Measurements from ENCODE around the gene PGLYRP2.
A peak's percentile ranks its signal among the peaks of the same experiment; 100 is the strongest.
"Not testable (repeated sequence)": the region's sequence is repeated elsewhere in the genome, so short reads cannot be mapped to it uniquely, and the experiment has no call there.

PGLYRP2 gene

DNA sequence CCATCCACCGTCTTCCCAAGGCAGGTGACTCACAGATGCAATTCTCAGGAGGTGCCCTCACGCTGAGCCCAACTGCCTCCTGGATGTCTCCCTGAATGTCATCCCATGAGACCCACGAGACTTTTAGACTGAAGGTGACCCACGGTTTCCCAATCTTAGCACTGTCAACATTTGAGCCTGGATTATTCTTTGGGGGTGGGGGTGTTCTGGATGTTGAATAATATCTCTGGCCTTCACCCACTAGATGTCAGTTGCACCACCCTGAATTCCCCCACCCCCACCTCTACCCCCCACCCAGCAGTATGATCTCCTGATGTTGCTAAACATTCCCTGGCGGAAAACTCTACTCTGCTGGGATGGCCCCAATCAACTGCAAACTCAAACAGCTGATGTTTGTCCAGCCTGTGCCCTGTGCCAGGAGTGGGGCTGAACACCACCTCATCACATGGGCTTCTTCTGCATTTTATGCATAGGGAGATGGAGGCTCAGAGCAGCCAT, 26.8 kb upstream of the PGLYRP2 start:
- H3K36me3 ChIP-seq (ENCODE audit: insufficient read depth, low read length) = no peaks in the 10 kb centered on the region
- H3K4me1 ChIP-seq (ENCODE audit: insufficient read depth, low read length) = no peaks in the 10 kb centered on the region
- no peak overlapping the region for H3K9ac ChIP-seq (ENCODE audit: low read depth, low read length)
- no peaks in the 10 kb centered on the region for H3K9me3 ChIP-seq (ENCODE audit: control insufficient read depth, insufficient read depth, low read length)

DNA sequence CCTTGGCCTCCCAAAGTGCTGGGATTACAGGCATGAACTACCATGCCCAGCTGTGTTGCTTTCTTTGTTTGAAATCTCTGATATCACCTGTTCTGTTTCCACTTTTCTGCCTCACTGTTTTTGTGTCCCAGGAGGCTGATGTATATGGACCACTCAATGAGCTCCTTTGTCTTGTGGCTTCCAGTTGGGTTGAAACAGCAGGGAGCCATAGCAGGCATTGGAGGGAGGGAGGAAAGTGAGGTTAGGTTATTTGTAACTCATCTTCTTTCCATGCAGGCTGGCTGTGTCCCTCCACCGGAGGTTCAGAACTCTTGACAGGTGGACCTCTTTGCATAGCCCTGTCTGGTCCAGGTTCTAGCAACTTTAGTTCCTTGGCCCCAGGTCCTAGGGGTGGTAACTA, 23.0 kb upstream of the PGLYRP2 start:
- Histone ChIP-seq H3K36me3 (ENCODE audit: insufficient read depth, low read length) (no peaks in the 10 kb centered on the region), H3K9ac (ENCODE audit: low read depth, low read length) (no peak overlapping the region), H3K4me1 (ENCODE audit: insufficient read depth, low read length) (peaks cover 7% of the 10 kb centered on the region; the same call in 1 of the 2 replicates), H3K9me3 (ENCODE audit: control insufficient read depth, insufficient read depth, low read length) (no peaks in the 10 kb centered on the region)

DNA sequence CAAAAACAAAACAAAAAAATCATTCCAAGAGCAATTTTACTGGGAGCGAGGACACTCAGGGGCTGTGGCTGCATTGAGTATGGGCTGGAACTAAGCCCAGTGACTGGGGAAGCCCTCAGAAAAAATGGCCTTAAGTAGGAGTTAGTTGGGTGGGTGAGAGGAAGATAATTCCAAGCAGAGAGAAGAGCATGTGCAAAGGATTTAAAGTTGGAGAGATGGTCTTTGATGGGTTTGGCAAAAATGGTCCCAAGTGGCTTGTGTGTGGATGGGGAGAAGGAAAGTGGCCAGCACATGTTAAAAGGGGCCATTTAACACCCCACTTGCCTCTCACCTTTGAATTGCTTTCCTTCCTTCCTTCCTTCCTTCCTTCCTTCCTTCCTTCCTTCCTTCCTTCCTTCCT, 22.3 kb upstream of the PGLYRP2 start:
- Histone ChIP-seq H3K4me1 (ENCODE audit: insufficient read depth, low read length) (peaks cover 7% of the 10 kb centered on the region; the same call in 1 of the 2 replicates), H3K9ac (ENCODE audit: low read depth, low read length) (no peak overlapping the region), H3K36me3 (ENCODE audit: insufficient read depth, low read length) (no peaks in the 10 kb centered on the region), H3K9me3 (ENCODE audit: control insufficient read depth, insufficient read depth, low read length) (no peaks in the 10 kb centered on the region)

DNA sequence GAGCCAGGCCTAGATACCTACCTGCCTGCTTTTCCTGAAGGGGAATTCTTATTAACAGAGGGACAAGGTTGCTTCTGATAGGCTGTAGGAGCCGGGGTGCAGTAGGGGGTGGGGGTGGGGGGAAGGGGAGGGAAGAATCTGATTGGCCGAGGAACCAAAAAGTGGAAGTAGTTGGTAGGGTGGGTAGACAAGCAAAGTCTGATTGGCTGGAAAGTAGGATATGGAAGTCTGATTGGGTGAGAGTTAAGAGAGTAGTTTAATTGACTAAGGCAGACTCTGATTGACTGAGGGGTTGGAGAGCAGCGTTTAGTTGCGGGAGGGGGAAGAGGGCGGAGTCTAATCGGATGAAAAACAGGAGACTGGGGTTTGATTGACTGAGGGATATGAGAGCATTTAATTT, 19.6 kb upstream of the PGLYRP2 start:
- peaks cover 7% of the 10 kb centered on the region; the same call in 1 of the 2 replicates for H3K4me1 ChIP-seq (ENCODE audit: insufficient read depth, low read length)

DNA sequence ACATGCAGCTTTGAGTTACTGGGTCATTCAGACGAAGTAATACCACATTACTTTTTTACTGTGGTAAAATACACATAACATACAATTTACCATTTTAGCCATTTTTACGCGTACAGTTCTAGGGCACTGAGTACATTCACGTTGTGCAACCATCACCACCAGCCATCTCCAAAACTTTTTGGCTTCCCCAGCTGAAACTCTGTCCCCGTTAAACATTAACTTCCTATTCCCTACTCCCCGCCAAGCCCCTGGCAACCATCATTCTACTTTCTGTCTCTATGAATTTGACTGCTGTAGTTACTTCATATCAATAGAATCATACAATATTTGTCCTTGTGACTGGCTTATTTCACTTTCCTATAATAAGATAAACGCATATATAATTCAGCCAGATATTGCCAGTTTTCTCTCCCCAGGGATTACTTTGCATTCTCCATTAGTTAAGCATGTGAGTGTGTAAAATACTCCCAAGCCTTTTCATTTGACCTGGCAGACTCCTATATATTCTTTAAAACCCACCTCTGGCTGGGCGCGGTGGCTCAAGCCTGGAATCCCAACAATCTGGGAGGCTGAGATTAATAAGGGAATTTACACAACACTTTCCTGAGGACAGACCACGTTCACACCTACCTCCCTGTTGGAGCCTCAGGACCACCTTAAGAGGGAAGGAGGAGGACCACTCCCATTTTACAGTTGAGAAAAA, 19.0 kb upstream of the PGLYRP2 start:
- Histone ChIP-seq H3K9me3 (ENCODE audit: control insufficient read depth, insufficient read depth, low read length) (no peaks in the 10 kb centered on the region), H3K9ac (ENCODE audit: low read depth, low read length) (peak overlapping the region; percentile 61; the same call in 1 of the 2 replicates), H3K36me3 (ENCODE audit: insufficient read depth, low read length) (no peaks in the 10 kb centered on the region), H3K4me1 (ENCODE audit: insufficient read depth, low read length) (peaks cover 7% of the 10 kb centered on the region; the same call in 1 of the 2 replicates)

More for the DNA sequence above, 19.6 kb upstream of the PGLYRP2 start:
- H3K36me3 ChIP-seq (ENCODE audit: insufficient read depth, low read length) = no peaks in the 10 kb centered on the region
- H3K9me3 ChIP-seq (ENCODE audit: control insufficient read depth, insufficient read depth, low read length) = no peaks in the 10 kb centered on the region
- peak overlapping the region; percentile 61; the same call in 1 of the 2 replicates for H3K9ac ChIP-seq (ENCODE audit: low read depth, low read length)

DNA sequence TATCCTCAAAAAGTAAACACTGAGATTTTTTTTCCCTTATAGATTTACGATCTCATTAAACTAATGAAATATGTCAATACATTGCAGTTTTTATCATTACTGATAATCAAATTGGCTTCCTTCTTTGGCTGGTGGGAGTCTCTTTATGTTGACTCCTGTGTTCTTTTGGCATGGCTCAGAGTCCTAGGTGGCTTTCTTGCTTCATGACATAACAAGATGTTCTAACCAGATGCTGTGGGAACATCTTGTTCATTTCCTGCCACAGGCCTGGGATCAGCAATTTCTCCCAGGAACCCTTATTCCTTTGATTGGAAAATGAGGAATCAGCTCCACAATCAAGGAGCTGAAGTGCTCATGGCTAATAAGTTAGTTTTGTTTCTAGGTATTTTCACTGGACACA, 15.8 kb upstream of the PGLYRP2 start:
- Histone ChIP-seq H3K36me3 (ENCODE audit: insufficient read depth, low read length) (no peaks in the 10 kb centered on the region), H3K4me1 (ENCODE audit: insufficient read depth, low read length) (peaks cover 7% of the 10 kb centered on the region; the same call in 1 of the 2 replicates), H3K9me3 (ENCODE audit: control insufficient read depth, insufficient read depth, low read length) (no peaks in the 10 kb centered on the region), H3K9ac (ENCODE audit: low read depth, low read length) (no peak overlapping the region)

DNA sequence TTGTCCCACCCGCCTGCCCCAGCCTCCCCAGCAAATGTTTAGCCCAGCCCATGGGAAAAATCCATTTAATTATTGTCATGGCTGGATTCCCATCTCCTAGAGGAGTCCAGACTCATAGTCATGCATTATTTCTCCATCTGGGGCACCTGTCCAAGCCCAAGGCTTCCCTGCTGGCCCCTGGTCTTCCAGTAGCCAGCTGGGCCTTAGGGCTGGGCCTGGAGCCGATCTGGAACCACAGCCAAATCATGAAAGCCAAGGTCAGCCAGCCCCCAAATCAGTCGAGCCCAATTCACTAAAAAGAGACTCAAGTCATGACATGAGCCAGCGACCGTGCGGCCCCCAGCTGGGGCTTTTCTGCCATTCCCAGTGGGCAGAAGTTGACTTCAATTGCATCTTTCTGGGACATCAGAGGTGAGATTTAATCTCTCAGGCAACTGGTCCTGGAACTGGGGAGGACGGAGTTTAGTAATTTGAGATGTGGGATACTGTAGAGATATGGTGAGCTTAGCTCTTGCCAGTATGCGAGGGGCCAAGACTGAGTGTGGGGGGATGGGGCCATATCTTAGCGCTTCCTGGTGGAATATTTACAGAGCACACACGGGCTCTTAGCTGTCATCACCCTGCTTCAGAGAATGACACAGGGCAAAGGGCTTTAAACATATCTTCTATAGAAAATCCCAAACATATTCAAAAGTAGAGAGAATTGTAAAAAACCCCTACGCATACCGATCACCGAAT, 9.4 kb upstream of the PGLYRP2 start:
- Histone ChIP-seq H3K9me3 (ENCODE audit: control insufficient read depth, insufficient read depth, low read length) (no peaks in the 10 kb centered on the region), H3K4me1 (ENCODE audit: insufficient read depth, low read length) (no peaks in the 10 kb centered on the region), H3K36me3 (ENCODE audit: insufficient read depth, low read length) (no peaks in the 10 kb centered on the region), H3K9ac (ENCODE audit: low read depth, low read length) (no peak overlapping the region)

DNA sequence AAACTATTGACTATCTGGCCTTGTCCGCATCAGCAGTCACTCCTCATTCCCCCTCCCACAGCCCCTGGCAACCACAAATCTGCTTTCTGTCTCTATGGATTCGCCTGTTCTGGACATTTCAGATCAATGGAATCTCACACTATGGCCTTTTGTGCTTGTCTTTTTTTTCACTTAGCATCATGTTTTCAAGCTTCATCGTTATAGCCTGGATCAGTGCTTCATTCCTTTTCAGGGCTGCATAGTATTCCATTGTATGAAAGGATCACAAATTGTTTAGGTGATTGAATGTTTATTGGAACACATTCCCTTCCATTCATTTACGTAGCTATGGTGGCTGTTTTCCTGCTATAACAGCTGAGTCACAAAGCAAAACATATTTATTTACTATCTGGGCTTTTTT, 7.7 kb upstream of the PGLYRP2 start:
- Histone ChIP-seq H3K9ac (ENCODE audit: low read depth, low read length) (no peak overlapping the region), H3K9me3 (ENCODE audit: control insufficient read depth, insufficient read depth, low read length) (no peaks in the 10 kb centered on the region), H3K4me1 (ENCODE audit: insufficient read depth, low read length) (no peaks in the 10 kb centered on the region)

DNA sequence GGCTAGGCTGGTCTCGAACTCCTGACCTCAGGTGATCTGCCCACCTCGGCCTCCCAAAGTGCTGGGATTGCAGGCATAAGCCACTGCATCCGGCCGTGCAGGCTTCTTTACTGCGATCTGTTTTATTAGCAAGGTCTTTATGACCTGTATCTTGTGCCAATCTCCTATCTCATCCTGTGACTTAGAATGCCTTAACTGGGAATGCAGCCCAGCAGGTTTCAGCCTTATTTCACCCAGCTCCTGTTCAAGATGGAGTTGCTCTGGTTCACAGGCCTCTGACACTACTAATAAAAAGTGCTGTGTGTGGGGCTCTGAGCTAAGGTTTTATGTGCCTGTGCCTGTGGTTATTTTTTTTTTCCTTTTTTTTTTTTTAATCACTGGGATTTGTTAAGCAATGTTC, 6.5 kb upstream of the PGLYRP2 start:
- not testable (repeated sequence) for H3K9me3 ChIP-seq (ENCODE audit: control insufficient read depth, insufficient read depth, low read length); H3K36me3 ChIP-seq (ENCODE audit: insufficient read depth, low read length); H3K9ac ChIP-seq (ENCODE audit: low read depth, low read length); H3K4me1 ChIP-seq (ENCODE audit: insufficient read depth, low read length)

More for the DNA sequence above, 7.7 kb upstream of the PGLYRP2 start:
- no peaks in the 10 kb centered on the region for H3K36me3 ChIP-seq (ENCODE audit: insufficient read depth, low read length)

DNA sequence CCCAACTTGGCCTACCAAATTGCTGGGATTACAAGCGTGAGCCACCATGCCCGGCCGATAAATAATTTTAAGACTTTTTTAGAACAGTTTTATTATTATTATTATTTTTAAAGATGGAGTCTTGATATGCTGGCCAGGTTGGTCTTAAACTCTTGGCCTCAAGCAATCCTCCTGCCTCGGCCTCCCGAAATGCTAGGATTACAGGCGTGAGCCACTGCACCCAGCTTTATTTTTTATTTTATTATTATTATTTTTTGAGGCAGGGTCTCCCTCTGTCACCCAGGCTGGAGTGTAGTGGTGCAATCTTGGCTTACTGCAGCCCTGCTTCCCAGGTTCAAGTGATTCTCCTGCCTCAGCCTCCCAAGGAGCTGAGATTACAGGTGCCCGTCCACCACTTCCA, 1.7 kb upstream of the PGLYRP2 start:
- not testable (repeated sequence) for H3K9me3 ChIP-seq (ENCODE audit: control insufficient read depth, insufficient read depth, low read length); H3K36me3 ChIP-seq (ENCODE audit: insufficient read depth, low read length); H3K9ac ChIP-seq (ENCODE audit: low read depth, low read length); H3K4me1 ChIP-seq (ENCODE audit: insufficient read depth, low read length)

DNA sequence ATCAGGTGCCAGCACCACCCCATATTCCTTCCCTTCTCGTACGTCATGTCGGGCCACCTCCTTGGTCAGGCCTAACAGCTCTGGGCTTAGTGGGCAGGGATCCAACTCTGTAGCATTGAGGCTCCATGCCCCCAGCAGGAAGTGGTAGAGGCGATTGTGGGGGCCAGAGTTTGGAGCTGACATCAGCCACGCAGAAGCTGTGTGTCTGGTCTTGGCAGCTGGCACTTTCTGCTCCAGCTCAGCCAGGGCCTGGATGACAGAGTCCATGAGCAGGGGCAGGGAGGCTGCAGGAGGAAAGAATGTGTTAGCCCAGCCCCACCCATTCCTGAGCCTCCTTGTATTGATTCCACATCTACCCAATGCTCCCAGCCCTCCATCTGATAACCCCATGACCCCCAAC, 3.0 kb downstream of the PGLYRP2 start:
- no peaks in the 10 kb centered on the region for H3K9me3 ChIP-seq (ENCODE audit: control insufficient read depth, insufficient read depth, low read length)
- no peak overlapping the region for H3K9ac ChIP-seq (ENCODE audit: low read depth, low read length)
- no peaks in the 10 kb centered on the region for H3K36me3 ChIP-seq (ENCODE audit: insufficient read depth, low read length)
- no peaks in the 10 kb centered on the region for H3K4me1 ChIP-seq (ENCODE audit: insufficient read depth, low read length)

DNA sequence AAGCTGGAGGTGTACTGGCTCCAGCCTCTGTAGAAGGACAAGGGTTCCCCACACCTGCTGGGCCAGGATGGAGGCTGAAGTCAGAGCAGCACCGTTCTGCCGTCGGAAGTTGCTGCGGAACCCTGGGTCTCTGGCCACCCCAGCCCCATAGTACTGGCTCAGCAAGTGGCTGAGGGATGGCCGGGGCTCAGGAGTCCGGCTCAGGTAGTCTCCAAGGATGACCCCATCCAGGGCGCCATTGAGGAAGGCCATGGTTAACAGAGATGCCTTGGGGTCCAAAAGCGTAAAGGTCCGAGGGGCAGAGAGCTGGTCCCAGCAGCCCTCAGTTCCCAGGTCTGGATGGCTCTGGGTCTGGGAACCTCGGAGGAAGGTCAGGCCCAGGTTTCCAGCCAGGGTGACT, 3.7 kb downstream of the PGLYRP2 start:
- Histone ChIP-seq H3K36me3 (ENCODE audit: insufficient read depth, low read length) (no peaks in the 10 kb centered on the region), H3K9ac (ENCODE audit: low read depth, low read length) (no peak overlapping the region), H3K9me3 (ENCODE audit: control insufficient read depth, insufficient read depth, low read length) (no peaks in the 10 kb centered on the region), H3K4me1 (ENCODE audit: insufficient read depth, low read length) (no peaks in the 10 kb centered on the region)

DNA sequence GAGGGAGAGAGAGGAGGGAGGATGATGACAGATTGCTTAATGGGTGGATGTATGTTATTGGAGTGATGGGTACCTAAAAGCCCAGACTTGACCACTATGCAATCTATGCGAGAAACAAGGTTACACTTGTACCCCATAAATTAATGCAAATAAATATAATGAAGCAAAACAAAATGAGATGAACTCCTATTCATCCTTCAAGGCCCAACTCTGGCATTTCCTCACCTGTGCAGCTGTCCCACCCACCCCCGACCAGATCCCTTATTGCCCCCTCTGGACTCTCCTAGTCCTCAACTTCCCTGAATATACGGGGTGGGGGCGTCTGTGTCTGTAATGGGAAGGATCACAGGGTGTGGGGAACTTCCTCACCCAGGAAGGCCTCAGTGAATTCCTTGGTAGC, 4.1 kb downstream of the PGLYRP2 start:
- Histone ChIP-seq H3K9me3 (ENCODE audit: control insufficient read depth, insufficient read depth, low read length) (no peaks in the 10 kb centered on the region), H3K4me1 (ENCODE audit: insufficient read depth, low read length) (no peaks in the 10 kb centered on the region), H3K36me3 (ENCODE audit: insufficient read depth, low read length) (no peaks in the 10 kb centered on the region), H3K9ac (ENCODE audit: low read depth, low read length) (no peak overlapping the region)

DNA sequence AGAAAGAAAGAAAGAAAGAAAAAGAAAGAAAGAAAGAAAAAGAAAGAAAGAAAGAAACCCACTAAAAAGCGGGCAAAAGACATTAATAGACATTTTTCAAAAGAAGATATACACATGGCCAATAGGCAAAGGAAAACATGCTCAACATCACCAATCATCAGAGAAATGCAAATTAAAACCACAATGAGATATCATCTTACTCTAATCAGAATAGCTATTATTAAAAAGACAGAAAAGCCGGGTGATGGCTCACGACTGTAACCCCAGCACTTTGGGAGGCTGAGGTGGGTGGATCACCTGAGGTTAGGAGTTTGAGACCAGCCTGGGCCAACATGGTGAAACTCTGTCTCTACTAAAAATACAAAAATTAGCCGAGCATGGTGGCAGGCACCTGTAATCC, 5.5 kb downstream of the PGLYRP2 start:
- not testable (repeated sequence) for H3K4me1 ChIP-seq (ENCODE audit: insufficient read depth, low read length); H3K36me3 ChIP-seq (ENCODE audit: insufficient read depth, low read length); H3K9me3 ChIP-seq (ENCODE audit: control insufficient read depth, insufficient read depth, low read length); H3K9ac ChIP-seq (ENCODE audit: low read depth, low read length)

DNA sequence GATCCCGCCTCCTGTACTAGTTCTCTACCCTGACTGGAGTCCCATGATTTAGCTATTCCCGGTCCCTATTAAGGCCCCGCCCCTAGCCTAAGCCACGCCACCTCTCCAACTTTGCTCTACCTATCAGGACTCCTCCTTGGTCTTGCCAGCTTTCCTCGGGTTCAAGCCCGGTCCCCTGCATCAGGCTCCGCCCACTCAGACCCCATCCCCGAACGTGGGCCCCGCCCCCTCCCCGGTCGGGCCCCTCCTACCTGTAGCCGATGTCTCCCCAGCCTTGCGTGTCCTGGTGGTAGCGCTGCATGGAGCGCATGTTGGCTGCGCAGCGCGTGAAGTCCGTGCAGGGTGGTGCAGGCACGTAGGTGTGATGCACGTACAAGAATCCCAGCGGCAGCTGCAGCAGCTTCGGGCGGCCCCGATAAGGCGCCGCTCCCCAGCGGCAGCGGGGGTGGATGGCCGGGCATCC, 7.6 kb downstream of the PGLYRP2 start:
- no peaks in the 10 kb centered on the region for H3K36me3 ChIP-seq (ENCODE audit: insufficient read depth, low read length)
- no peaks in the 10 kb centered on the region for H3K9me3 ChIP-seq (ENCODE audit: control insufficient read depth, insufficient read depth, low read length)
- H3K9ac ChIP-seq (ENCODE audit: low read depth, low read length) = peak overlapping the region; percentile 58; the same call in 1 of the 2 replicates
- H3K4me1 ChIP-seq (ENCODE audit: insufficient read depth, low read length) = peaks cover 5% of the 10 kb centered on the region; the same call in 1 of the 2 replicates
